GM21423 (cell line): Measurements from ENCODE around the gene TMEM63C.

Experiments used
- ATAC-seq: cut with Tn5 transposase; IDR thresholded peaks from one replicate; pipeline ENCODE4 v1.9.1; 2021; ENCODE audit warnings: mild to moderate bottlenecking, moderate library complexity; ENCODE audit not compliant: unreplicated experiment

TMEM63C gene

GRCh38 chr14:77220246-77221017, 38.8 kb downstream of the TMEM63C start:
- no peak for ATAC-seq

- ATAC-seq = no peak
Measured at GRCh38 chr14:77221241-77221871, 39.8 kb downstream of the TMEM63C start.

GRCh38 chr14:77222546-77223225, 41.1 kb downstream of the TMEM63C start:
- no peak for ATAC-seq

GRCh38 chr14:77224212-77224611, 42.6 kb downstream of the TMEM63C start:
- no peak for ATAC-seq

- ATAC-seq = no peak
Measured at GRCh38 chr14:77225254-77225653, 43.7 kb downstream of the TMEM63C start.

GRCh38 chr14:77225892-77226557, 44.4 kb downstream of the TMEM63C start:
- ATAC-seq = no peak

- ATAC-seq = no peak
Measured at GRCh38 chr14:77228056-77228455, 46.5 kb downstream of the TMEM63C start.

- ATAC-seq = no peak
Measured at GRCh38 chr14:77230914-77231313, 49.3 kb downstream of the TMEM63C start.

GRCh38 chr14:77231721-77232120, 50.1 kb downstream of the TMEM63C start:
- ATAC-seq = no peak

- no peak for ATAC-seq
Measured at GRCh38 chr14:77236814-77237213, 55.2 kb downstream of the TMEM63C start.

- ATAC-seq = no peak
Measured at GRCh38 chr14:77238356-77238755, 56.8 kb downstream of the TMEM63C start.

GRCh38 chr14:77238996-77239395, 57.4 kb downstream of the TMEM63C start:
- ATAC-seq = no peak

GRCh38 chr14:77239412-77239811, 57.8 kb downstream of the TMEM63C start:
- ATAC-seq = no peak

GRCh38 chr14:77240336-77240915, 58.8 kb downstream of the TMEM63C start:
- ATAC-seq = no peak

- no peak for ATAC-seq
Measured at GRCh38 chr14:77241955-77242354, 60.4 kb downstream of the TMEM63C start.

GRCh38 chr14:77242752-77243151, 61.2 kb downstream of the TMEM63C start:
- ATAC-seq = no peak

- ATAC-seq = no peak
Measured at GRCh38 chr14:77243853-77244252, 62.3 kb downstream of the TMEM63C start.

GRCh38 chr14:77245820-77246219, 64.2 kb downstream of the TMEM63C start:
- no peak for ATAC-seq

- no peak for ATAC-seq
Measured at GRCh38 chr14:77246784-77247183, 65.2 kb downstream of the TMEM63C start.

- no peak for ATAC-seq
Measured at GRCh38 chr14:77248666-77249065, 67.1 kb downstream of the TMEM63C start.

GRCh38 chr14:77249286-77249685, 67.7 kb downstream of the TMEM63C start:
- ATAC-seq = no peak
